Measurements from ENCODE around the gene ACP5.

- no peak for TF ChIP-seq CHD2 (IDR thresholded peaks at IDR 0.05; ENCODE audit: borderline replicate concordance, low read depth, low read length)
- TF ChIP-seq PBX3 (IDR thresholded peaks at IDR 0.05; ENCODE audit: insufficient replicate concordance, low read depth, low read length) = no peak
- TF ChIP-seq CTCF (IDR thresholded peaks at IDR 0.05 in 2 of 3, conservative IDR thresholded peaks at IDR 0.05 in 1 of 3; ENCODE audit: control insufficient read depth in 2 of 3, extremely low read depth in 1 of 3, insufficient read depth in 1 of 3, low read depth in 3 of 3, low read length in 3 of 3) = no peak
- no peak for TF ChIP-seq E2F4 (IDR thresholded peaks at IDR 0.05; ENCODE audit: low read depth, low read length)
- no peak for TF ChIP-seq STAT3 (IDR thresholded peaks at IDR 0.05; ENCODE audit: low read depth, low read length)
- TF ChIP-seq NKRF (conservative IDR thresholded peaks at IDR 0.05) = no peak
- TF ChIP-seq, protein P1, sequence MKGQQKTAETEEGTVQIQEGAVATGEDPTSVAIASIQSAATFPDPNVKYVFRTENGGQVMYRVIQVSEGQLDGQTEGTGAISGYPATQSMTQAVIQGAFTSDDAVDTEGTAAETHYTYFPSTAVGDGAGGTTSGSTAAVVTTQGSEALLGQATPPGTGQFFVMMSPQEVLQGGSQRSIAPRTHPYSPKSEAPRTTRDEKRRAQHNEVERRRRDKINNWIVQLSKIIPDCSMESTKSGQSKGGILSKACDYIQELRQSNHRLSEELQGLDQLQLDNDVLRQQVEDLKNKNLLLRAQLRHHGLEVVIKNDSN (IDR thresholded peaks at IDR 0.05; ENCODE audit: borderline replicate concordance, extremely low read length, insufficient read depth, low read depth, low read length) = no peak
- no peak for TF ChIP-seq POLR2A (IDR thresholded peaks at IDR 0.05; ENCODE audit: low read depth, low read length)
- no peak for TF ChIP-seq POLR2AphosphoS5 (IDR thresholded peaks at IDR 0.05; ENCODE audit: low read length)
- TF ChIP-seq BCL11A (IDR thresholded peaks at IDR 0.05; ENCODE audit: low read depth, low read length) = no peak
- no peak for TF ChIP-seq EGR1 (IDR thresholded peaks at IDR 0.05; ENCODE audit: borderline replicate concordance in 1 of 2, low read depth in 2 of 2, low read length in 2 of 2)
- no peak for TF ChIP-seq BHLHE40 (IDR thresholded peaks at IDR 0.05; ENCODE audit: borderline replicate concordance in 1 of 2, low read depth in 2 of 2, low read length in 1 of 2)
- no peak for TF ChIP-seq SPI1 (IDR thresholded peaks at IDR 0.05; ENCODE audit: borderline replicate concordance, insufficient read depth, low read depth, low read length)
- TF ChIP-seq, protein P2, sequence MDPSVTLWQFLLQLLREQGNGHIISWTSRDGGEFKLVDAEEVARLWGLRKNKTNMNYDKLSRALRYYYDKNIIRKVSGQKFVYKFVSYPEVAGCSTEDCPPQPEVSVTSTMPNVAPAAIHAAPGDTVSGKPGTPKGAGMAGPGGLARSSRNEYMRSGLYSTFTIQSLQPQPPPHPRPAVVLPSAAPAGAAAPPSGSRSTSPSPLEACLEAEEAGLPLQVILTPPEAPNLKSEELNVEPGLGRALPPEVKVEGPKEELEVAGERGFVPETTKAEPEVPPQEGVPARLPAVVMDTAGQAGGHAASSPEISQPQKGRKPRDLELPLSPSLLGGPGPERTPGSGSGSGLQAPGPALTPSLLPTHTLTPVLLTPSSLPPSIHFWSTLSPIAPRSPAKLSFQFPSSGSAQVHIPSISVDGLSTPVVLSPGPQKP (IDR thresholded peaks at IDR 0.05; ENCODE audit: low read depth, low read length) = no peak
These were observed 24.6 kb downstream of the ACP5 start for GRCh38 chr19:11552666-11553372.
